Cerebellar nuclear complex (tissue), 1 donor: ENCODE results near the gene OLFM4.

ENCODE experiments used
- DNase-seq, 2 experiments: peaks; one replicate each; lab custom pipeline; 2025; lab: John Stamatoyannopoulos, UW

The OLFM4 gene

GRCh38 chr13:53014495-53015443, 13.8 kb upstream of the OLFM4 start:
- no peak for DNase-seq

- no peak for DNase-seq
These were observed 12.6 kb upstream of the OLFM4 start for GRCh38 chr13:53015971-53016370.

GRCh38 chr13:53017433-53017970, 11.1 kb upstream of the OLFM4 start:
- no peak for DNase-seq

- no peak for DNase-seq
These were observed 9.6 kb upstream of the OLFM4 start for GRCh38 chr13:53018690-53019647.

- no peak for DNase-seq
These were observed 7.8 kb upstream of the OLFM4 start for GRCh38 chr13:53020764-53021335.

- DNase-seq, result no peak
These were observed 5.4 kb upstream of the OLFM4 start for GRCh38 chr13:53023246-53023645.

- DNase-seq, result no peak
These were observed 550 bp upstream of the OLFM4 start for GRCh38 chr13:53028063-53028462.

- DNase-seq, result no peak
These were observed 4.2 kb downstream of the OLFM4 start for GRCh38 chr13:53032849-53033248.

- no peak for DNase-seq
These were observed 10.4 kb downstream of the OLFM4 start for GRCh38 chr13:53038993-53039392.

GRCh38 chr13:53041968-53042516, 13.4 kb downstream of the OLFM4 start:
- DNase-seq, result no peak

GRCh38 chr13:53042877-53043276, 14.3 kb downstream of the OLFM4 start:
- DNase-seq, result no peak

GRCh38 chr13:53043398-53043797, 14.8 kb downstream of the OLFM4 start:
- no peak for DNase-seq

- no peak for DNase-seq
These were observed 16.6 kb downstream of the OLFM4 start for GRCh38 chr13:53045189-53045588.

GRCh38 chr13:53048880-53049279, 20.3 kb downstream of the OLFM4 start:
- no peak for DNase-seq

- no peak for DNase-seq
These were observed 21.5 kb downstream of the OLFM4 start for GRCh38 chr13:53050151-53050550.

- no peak for DNase-seq
These were observed 24.1 kb downstream of the OLFM4 start for GRCh38 chr13:53052675-53053074.

GRCh38 chr13:53054569-53054968, 26.0 kb downstream of the OLFM4 start:
- no peak for DNase-seq

- no peak for DNase-seq
These were observed 29.6 kb downstream of the OLFM4 start for GRCh38 chr13:53058065-53058679.

- DNase-seq, result no peak
These were observed 32.4 kb downstream of the OLFM4 start for GRCh38 chr13:53060840-53061490.

- DNase-seq, result no peak
These were observed 36.1 kb downstream of the OLFM4 start for GRCh38 chr13:53064731-53065130.

GRCh38 chr13:53066411-53066810, 37.8 kb downstream of the OLFM4 start:
- no peak for DNase-seq
